ACC112 (cell line): Measurements from ENCODE around the gene C15orf40.

Experiments
- H2AFZ ChIP-seq: fragments of 200-600 bp; sonication (generic); one replicate; pipeline ENCODE4 v1.6.0; 2017; ENCODE audit warnings: antibody characterized with exemption, low read length; ENCODE audit not compliant: unreplicated experiment
- H3K27ac ChIP-seq: fragments of 200-600 bp; sonication (generic); 2 replicates; pipeline ENCODE4 v1.5.1; 2014; ENCODE audit warnings: low read depth, mild to moderate bottlenecking, antibody characterized with exemption, low read length, moderate library complexity
- H3K27me3 ChIP-seq: fragments of 200-600 bp; sonication (generic); 2 replicates; pipeline ENCODE4 v1.6.1; 2014; ENCODE audit warnings: mild to moderate bottlenecking, antibody characterized with exemption, low read length, moderate library complexity, mixed read lengths; ENCODE audit not compliant: insufficient read depth
- H3K36me3 ChIP-seq: fragments of 200-600 bp; sonication (generic); 2 replicates; pipeline ENCODE4 v1.6.1; 2016; ENCODE audit warnings: mild to moderate bottlenecking, antibody characterized with exemption, low read length, moderate library complexity, mixed read lengths; ENCODE audit not compliant: insufficient read depth
- H3K4me1 ChIP-seq: fragments of 200-600 bp; sonication (generic); one replicate; pipeline ENCODE4 v1.6.1; 2016; ENCODE audit warnings: low read length, mixed read lengths; ENCODE audit not compliant: insufficient read depth, unreplicated experiment, control insufficient read depth
- H3K4me3 ChIP-seq: fragments of 200-600 bp; sonication (generic); 2 replicates; pipeline ENCODE4 v1.5.1; 2014; ENCODE audit warnings: mild to moderate bottlenecking, low read depth, low read length
- H3K79me2 ChIP-seq: fragments of 200-600 bp; sonication (generic); one replicate; pipeline ENCODE4 v1.6.0; 2016; ENCODE audit warnings: low read length; ENCODE audit not compliant: control insufficient read depth, unreplicated experiment, insufficient read depth

The C15orf40 gene

DNA sequence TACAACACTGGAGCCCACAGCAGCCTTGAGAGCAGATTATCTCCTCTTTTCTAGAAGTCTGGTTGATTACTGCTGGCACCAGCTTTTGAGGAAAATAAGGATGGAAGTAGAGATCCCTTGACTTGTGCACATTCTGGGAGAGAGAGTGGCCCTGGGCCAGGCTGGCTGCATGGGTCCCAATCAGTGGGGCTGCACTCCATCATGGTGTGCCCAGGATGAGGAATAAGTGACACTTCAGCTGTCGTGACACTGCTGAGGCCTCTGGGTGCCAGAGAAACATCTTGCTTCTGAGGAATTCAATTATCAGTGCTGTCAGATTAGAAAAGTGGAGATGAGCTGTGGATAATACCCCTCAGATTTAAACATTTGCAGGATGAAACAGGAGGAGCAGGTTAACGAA lies 16.4 kb downstream of the C15orf40 start:
- no peak overlapping the region for H2AFZ ChIP-seq
- no peak overlapping the region for H3K4me3 ChIP-seq
- no peak overlapping the region for H3K27ac ChIP-seq
- no peaks in the 10 kb centered on the region for H3K27me3 ChIP-seq
- H3K4me1 ChIP-seq: peaks cover 5% of the 10 kb centered on the region
- no peaks in the 10 kb centered on the region; the same call in 1 of the 2 replicates for H3K36me3 ChIP-seq
- H3K79me2 ChIP-seq: no peaks in the 10 kb centered on the region

DNA sequence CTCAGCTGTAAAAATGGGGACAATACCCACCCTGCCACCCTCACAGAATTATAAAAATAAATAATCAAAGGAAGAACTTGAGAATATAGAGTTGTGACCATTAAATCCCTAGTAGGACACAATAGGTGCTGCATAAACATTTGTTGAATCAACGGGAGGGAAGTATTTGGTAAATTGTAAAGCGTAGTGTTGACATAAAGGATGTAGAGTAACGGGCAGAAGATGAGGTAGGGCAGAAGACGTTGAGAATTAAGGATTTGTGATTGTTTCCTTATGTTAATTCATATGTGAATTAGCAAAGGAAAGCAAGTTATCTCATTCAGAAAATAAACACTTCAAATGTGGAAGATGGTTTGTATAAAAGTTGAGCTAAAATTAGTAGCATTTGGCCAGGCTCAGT lies 18.3 kb downstream of the C15orf40 start:
- Histone ChIP-seq H2AFZ (no peak overlapping the region), H3K79me2 (peaks cover 3% of the 10 kb centered on the region), H3K36me3 (peaks cover 4% of the 10 kb centered on the region), H3K4me1 (no peaks in the 10 kb centered on the region), H3K4me3 (no peak overlapping the region), H3K27me3 (no peaks in the 10 kb centered on the region), H3K27ac (no peak overlapping the region)

DNA sequence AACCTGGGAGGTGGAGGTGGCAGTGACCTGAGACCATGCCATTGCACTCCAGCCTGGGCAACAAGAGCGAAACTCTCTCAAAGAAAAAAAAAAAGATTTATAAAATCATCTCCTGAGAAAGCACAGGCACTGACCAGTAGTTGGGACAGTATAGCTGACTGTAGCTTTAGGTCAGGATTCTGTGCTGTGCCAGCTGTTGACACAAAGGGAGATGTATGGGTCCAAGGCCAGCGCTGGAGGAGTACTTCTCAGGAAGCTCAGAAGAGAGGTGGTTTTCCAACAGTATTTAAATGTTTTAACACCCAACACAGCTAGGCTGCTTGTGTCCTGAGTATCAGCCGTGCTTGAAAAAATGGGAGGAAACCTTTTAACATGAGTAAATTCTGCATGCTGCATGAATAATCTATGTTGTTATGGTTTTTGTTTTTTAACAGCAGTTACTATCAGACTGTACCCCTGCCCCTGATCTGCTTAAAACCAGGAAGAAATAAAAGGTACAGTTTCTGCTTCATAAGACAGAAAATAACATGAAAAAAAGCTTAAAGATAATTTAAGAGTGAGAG lies 18.9 kb downstream of the C15orf40 start:
- Histone ChIP-seq H3K27me3 (no peaks in the 10 kb centered on the region), H3K79me2 (peaks cover 7% of the 10 kb centered on the region), H3K4me3 (no peak overlapping the region), H3K4me1 (peaks cover 1% of the 10 kb centered on the region), H3K36me3 (peaks cover 4% of the 10 kb centered on the region), H2AFZ (no peak overlapping the region), H3K27ac (no peak overlapping the region)

DNA sequence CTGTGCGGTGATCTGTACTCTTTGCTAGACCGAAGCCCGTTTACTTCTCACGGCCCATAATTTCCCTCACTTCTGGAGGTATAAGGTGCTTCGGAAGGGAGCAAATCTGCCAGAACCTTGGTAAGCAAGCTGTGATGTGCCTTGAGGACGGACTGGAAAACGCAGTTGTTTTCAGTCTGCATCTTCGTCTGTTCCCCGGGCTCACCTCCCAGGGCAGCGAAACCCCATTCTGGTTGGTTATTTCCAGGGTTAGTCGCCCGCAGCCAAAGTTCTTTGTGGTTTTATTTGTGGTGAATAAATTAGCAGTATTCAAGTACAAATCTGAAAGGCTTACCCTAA lies 25.0 kb downstream of the C15orf40 start:
- H3K36me3 ChIP-seq: peaks cover 7% of the 10 kb centered on the region
- H3K27me3 ChIP-seq: no peaks in the 10 kb centered on the region
- H3K4me1 ChIP-seq: peaks cover 7% of the 10 kb centered on the region
- H3K4me3 ChIP-seq: peak overlapping the region; percentile 81
- H3K79me2 ChIP-seq: peaks cover 32% of the 10 kb centered on the region
- H3K27ac ChIP-seq: peak overlapping the region; percentile 9; the same call in 1 of the 2 replicates
- H2AFZ ChIP-seq: peak overlapping the region; percentile 75

DNA sequence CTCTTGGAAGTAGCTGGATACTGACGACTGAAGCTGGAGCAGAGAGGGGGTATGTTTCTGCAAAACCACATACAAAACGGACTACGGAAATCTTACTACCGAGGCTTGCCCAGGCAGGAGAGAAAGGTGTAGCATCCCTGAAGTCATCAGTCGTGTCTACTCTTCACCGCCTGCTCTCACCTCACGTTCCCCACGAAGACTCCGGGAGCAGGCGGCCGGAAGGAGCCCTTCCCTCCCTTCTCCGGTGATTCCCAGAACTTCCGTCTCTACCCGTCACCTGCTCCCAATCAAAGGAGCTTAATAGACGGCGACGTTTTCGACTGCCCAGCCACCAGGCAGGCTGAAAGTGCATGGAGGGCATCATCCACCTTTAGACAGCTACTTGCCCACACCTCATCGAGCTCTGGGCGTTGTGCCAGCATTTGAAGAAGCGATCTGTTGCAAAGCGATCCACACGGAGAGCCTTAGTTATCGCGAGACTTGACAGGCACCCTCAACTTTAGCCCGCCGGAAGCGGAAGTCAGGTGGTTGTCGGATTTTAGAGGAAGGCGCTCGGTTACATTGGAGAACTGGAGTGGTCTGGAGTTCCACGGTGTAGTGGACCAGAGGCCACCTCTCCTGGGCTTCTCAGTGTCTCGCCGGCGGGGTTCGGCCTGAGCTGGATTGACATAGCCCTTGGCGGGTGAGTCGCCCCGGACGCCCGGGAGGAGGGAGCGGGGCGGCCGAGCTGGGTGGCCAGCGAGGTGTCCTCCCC lies 25.6 kb downstream of the C15orf40 start, which contains the start of gene RAMAC:
TSS of gene RAMAC (plus strand) at position 523 of the 754 bp plus-strand sequence. CDS start 2,809 bp downstream, outside the sequence.
- peak within 1 kb of the TSS; percentile 81 for H3K4me3 ChIP-seq
- peaks cover 7% of the 10 kb centered on the region for H3K4me1 ChIP-seq
- H3K36me3 ChIP-seq: peaks cover 8% of the 10 kb centered on the region
- H3K27ac ChIP-seq: peak within 1 kb of the TSS; percentile 9; the same call in 1 of the 2 replicates
- H3K79me2 ChIP-seq: peaks cover 32% of the 10 kb centered on the region
- H3K27me3 ChIP-seq: no peaks in the 10 kb centered on the region
- H2AFZ ChIP-seq: peak within 1 kb of the TSS; percentile 75

DNA sequence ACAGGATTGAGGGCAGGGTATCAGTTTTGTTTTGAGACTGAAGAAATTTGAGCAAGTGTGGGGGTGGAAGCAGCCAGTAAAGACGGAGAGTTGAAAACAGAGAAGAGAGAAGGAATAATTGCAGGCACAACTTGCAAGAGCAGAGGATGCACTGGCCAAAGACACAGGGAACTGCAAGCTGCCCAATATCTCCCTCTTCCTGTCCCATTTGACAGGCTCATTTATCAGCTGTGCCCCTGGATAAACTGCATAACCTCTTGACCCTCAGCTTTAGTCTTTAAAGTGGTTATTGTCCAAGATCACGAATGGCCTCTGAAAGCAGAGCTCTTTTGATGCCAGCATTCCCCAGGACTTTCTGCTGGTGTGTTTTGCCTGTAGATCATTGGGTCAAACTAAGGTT lies 30.5 kb downstream of the C15orf40 start:
- Histone ChIP-seq H3K27me3 (no peaks in the 10 kb centered on the region), H3K4me3 (no peak overlapping the region), H2AFZ (no peak overlapping the region), H3K27ac (no peak overlapping the region), H3K4me1 (no peaks in the 10 kb centered on the region), H3K79me2 (peaks cover 12% of the 10 kb centered on the region), H3K36me3 (0 out of 2 replicates have a peak, but pooled peaks cover 3% of the 10 kb centered on the region)

DNA sequence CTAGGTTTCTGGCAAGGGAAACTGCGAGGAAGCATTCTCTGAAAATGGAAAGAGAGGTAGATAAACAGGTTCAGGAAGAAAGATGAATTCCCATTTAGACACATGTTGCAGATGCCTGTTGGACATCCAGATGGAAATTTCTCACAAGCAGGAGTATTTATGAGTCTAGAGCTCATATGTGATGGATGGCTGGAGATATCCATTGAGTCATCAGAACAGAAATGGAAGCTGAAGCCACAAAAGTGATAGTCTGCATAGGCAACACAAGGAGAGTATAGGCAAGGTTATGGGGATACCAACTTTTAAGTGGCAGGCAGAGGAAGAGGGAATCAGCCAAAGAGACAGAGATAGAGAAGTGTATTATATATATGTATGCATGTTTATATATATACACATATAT lies 31.7 kb downstream of the C15orf40 start:
- no peaks in the 10 kb centered on the region for H3K27me3 ChIP-seq
- no peak overlapping the region for H3K27ac ChIP-seq
- H2AFZ ChIP-seq: no peak overlapping the region
- peaks cover 4% of the 10 kb centered on the region for H3K79me2 ChIP-seq
- 0 out of 2 replicates have a peak, but pooled peaks cover 3% of the 10 kb centered on the region for H3K36me3 ChIP-seq
- H3K4me3 ChIP-seq: no peak overlapping the region
- H3K4me1 ChIP-seq: no peaks in the 10 kb centered on the region

DNA sequence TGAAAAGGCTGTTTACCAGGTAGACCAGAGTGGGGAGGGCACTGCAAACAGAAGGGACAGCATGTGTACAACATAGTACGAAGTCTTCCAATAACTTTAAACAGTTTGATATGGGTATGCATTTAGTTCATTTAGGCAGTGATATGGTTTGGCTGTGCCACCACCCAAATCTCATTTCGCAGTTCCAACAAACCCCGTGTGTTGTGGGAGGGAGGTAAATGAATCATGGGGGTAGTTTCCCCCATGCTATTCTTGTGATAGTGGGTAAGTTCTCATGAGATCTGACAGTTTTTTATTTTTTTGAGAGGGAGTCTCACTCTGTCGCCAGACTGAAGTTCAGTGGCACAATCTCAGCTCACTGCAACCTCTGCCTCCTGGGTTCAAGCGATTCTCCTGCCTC lies 33.0 kb downstream of the C15orf40 start:
- H3K4me3 ChIP-seq: no peak overlapping the region
- no peak overlapping the region for H2AFZ ChIP-seq
- no peaks in the 10 kb centered on the region for H3K27me3 ChIP-seq
- H3K79me2 ChIP-seq: peaks cover 3% of the 10 kb centered on the region
- no peaks in the 10 kb centered on the region for H3K4me1 ChIP-seq
- H3K27ac ChIP-seq: no peak overlapping the region
- H3K36me3 ChIP-seq: 0 out of 2 replicates have a peak, but pooled peaks cover 3% of the 10 kb centered on the region

DNA sequence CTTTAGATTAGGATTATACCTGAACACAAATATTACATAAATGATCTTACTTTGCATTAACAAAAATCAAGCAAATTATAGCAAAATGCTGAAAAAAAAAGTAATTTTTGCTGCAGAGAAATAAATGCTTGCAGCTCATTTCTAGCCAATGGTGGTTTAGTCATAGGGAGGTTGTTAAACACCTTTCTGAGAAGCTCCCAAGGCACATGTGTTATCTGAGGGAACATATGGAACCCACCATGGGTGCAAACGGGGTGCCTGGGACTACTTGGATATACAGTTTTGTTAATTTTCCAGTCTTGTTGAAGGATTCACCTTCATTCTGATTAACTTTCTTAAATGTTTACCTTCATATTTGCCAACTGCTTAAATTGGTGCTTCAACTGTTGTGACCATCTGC lies 34.4 kb downstream of the C15orf40 start:
- H3K27ac ChIP-seq: no peak overlapping the region
- H3K27me3 ChIP-seq: no peaks in the 10 kb centered on the region
- H2AFZ ChIP-seq: no peak overlapping the region
- no peaks in the 10 kb centered on the region for H3K4me1 ChIP-seq
- 0 out of 2 replicates have a peak, but pooled peaks cover 3% of the 10 kb centered on the region for H3K36me3 ChIP-seq
- peaks cover 7% of the 10 kb centered on the region for H3K79me2 ChIP-seq
- no peak overlapping the region for H3K4me3 ChIP-seq

DNA sequence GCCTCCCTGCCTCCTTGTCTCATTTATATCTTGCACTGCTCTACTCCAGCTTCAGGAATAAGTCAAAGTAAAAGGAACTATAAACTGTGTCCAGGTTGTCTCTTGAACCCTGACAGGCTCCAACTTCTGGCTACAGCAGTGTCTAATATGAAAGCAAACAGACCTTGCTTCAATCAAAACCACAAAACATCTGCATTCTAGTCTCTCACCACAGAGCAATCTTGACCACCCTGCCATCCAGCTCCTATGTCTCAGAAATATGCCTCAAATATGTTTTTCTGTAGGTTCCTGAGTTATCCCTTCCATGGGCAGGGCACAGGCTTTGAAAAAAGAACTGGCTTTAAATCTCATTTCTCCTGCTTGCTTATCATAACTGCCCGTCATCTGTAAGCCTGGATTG lies 38.4 kb downstream of the C15orf40 start:
- H3K27ac ChIP-seq: no peak overlapping the region
- no peaks in the 10 kb centered on the region for H3K36me3 ChIP-seq

More for the DNA sequence above, 38.4 kb downstream of the C15orf40 start:
- Histone ChIP-seq H3K79me2 (peaks cover 8% of the 10 kb centered on the region), H3K4me3 (no peak overlapping the region), H3K4me1 (no peaks in the 10 kb centered on the region), H2AFZ (no peak overlapping the region), H3K27me3 (no peaks in the 10 kb centered on the region)
